OCI-LY3 (cell line): Measurements from ENCODE around the gene GFOD1.

Source experiments
- CTCF ChIP-seq: fragments of 200-600, 300-600 bp; sonication (generic); IDR thresholded peaks from 2 replicates; pipeline ENCODE4 v1.5.1; 2014; ENCODE audit warnings: antibody characterized with exemption, low read length, low read depth
- EZH2phosphoT487 ChIP-seq: fragments of 200-600 bp; shearing (Covaris generic); IDR thresholded peaks from 2 replicates; pipeline ENCODE4 v1.6.1; 2018; ENCODE audit warnings: antibody characterized with exemption, mixed run types, low read depth

GRCh38 chr6:13488896-13489237 is 1.5 kb upstream of the GFOD1 start:
- TF ChIP-seq CTCF: no peak
- no peak for TF ChIP-seq EZH2phosphoT487
